Heart left ventricle (tissue), 16 donors: Measurements from ENCODE around the gene MAP3K5. TPM values are rescaled to one million over a fixed set of nuclear protein-coding genes. Genes with fewer than 3 reads are reported as not detected.

ENCODE experiments used
- ATAC-seq, 4 donors: fragments of 200-7000 bp; cut with Tn5 transposase; one replicate each; pipeline ENCODE4 v1.9.1; 2020 to 2022; ENCODE audit warnings: moderate library complexity in 4 of 4, mild to moderate bottlenecking in 3 of 4, moderate number of reproducible peaks in 1 of 4
- DNase-seq, 5 donors: peaks; one replicate each; pipeline ENCODE4 v3.0.0-alpha.2; 2020
- H3K27ac ChIP-seq, 12 donors: fragments of 200-600 bp; sonication (generic) in 4 of 12; one replicate each; pipeline versions ENCODE4 v1.5.0 to v1.8.0; 2016 to 2022; ENCODE audit warnings: mild to moderate bottlenecking in 2 of 12
- H3K27me3 ChIP-seq, 9 donors: fragments of 200-600 bp; sonication (generic) in 2 of 9; one replicate each; pipeline versions ENCODE4 v1.5.1 to v1.8.0; 2016 to 2022; ENCODE audit warnings: mild to moderate bottlenecking in 3 of 9
- H3K36me3 ChIP-seq, 9 donors: fragments of 200-600 bp; sonication (generic) in 2 of 9; one replicate each; pipeline versions ENCODE4 v1.5.0 to v1.8.0; 2018 to 2022; ENCODE audit warnings: mild to moderate bottlenecking in 2 of 9
- H3K4me1 ChIP-seq, 12 donors: fragments of 200-600 bp; sonication (generic) in 4 of 12; one replicate each; pipeline versions ENCODE4 v1.5.0 to v1.8.0; 2016 to 2022; ENCODE audit warnings: mild to moderate bottlenecking in 3 of 12
- H3K4me3 ChIP-seq, 12 donors: fragments of 200-600 bp; sonication (generic) in 4 of 12; one replicate each; pipeline versions ENCODE4 v1.5.0 to v1.8.0; 2017 to 2022; ENCODE audit warnings: mild to moderate bottlenecking in 9 of 12, moderate library complexity in 4 of 12
- H3K9me3 ChIP-seq, 12 donors: fragments of 200-600 bp; sonication (generic) in 4 of 12; one replicate each; pipeline versions ENCODE4 v1.5.0 to v1.8.0; 2016 to 2022; ENCODE audit warnings: mild to moderate bottlenecking in 1 of 12
- CTCF ChIP-seq, 12 donors: fragments of 200-600 bp; sonication (generic) in 4 of 12; IDR thresholded peaks; one replicate each; pipeline versions ENCODE4 v1.5.0 to v1.8.0; 2018 to 2022; ENCODE audit warnings: antibody characterized with exemption in 12 of 12, mild to moderate bottlenecking in 5 of 12
- POLR2A ChIP-seq, 2 donors: fragments of 450-650 bp; IDR thresholded peaks; one replicate each; pipeline ENCODE4 v1.6.1; 2017; ENCODE audit warnings: antibody characterized with exemption in 2 of 2, mild to moderate bottlenecking in 2 of 2, moderate library complexity in 2 of 2
- WGBS, 4 donors: extraction: QIAGEN DNeasy Blood & Tissue Kit in 2 of 4; methylation state at CpG; one replicate each; pipeline versions ENCODE4 v1.1.5 to v1.1.7; 2013 to 2018; 5-methylcytosine and 5-hydroxymethylcytosine counted together
- intact Hi-C, 10 donors: fragments of 100-400 bp; cut with DNase I; formaldehyde crosslinking; loops; one replicate each; pipeline versions ENCODE4 v1.11.1 to v1.14.2; 2022
- polyA plus RNA-seq, 2 donors: library from polyadenylated mRNA; stranded (reverse); fragments of 200-250 nt; gene quantifications; one replicate each; pipeline ENCODE4 v1.2.3, GENCODE V29; 2013
- total RNA-seq, 9 donors: library from RNA; depleted of rRNA in 2 of 9; stranded (reverse); fragments of >200 nt in 2 of 9; fragmentation: NEBNext Ultra II Directional in 3 of 9; extraction: Animal tissue kit (Norgen Biotek cat#: 25700) in 3 of 9; gene quantifications; one replicate each; pipeline versions ENCODE4 v1.1.0 to v1.2.4, GENCODE V29; 2016 to 2023
- donor health status: ischemic (EF 13 %, LVEDD 7.1; RV severe dilation, severe dysfunction).
- donor health status: healthy with polysubstance abuse.
- donor health status: DM: no; HTN: yes; CAD: no.
- donor health status: DM: no; HTN: no; CAD: no.
- donor health status: ischemic (EF 25% LVEDD 6.9; RV normal size, moderate dysfunction).
- donor health status: ischemic (EF 25% LVEDD 5.7; RV mildly dilated, moderate dysfunction).
- donor health status: healthy.
- donor health status: DM: yes; HTN: yes; CAD: no.
- donor health status: ischemic (EF 35%, LVEDD 5.7; RV mildly dilated, moderate dysfunction).
- donor health status: nonischemic (EF 11% LVEDD 7.7; RV severe dilation, severe dysfunction).
- donor health status: DM: yes; HTN: yes; CAD: no.
- donor health status: PGD.
- donor health status: ischemic (EF 29% LVEDD 5.4; RV normal size, mild dysfunction).
- donor health status: nonischemic (EF 23%, LVEDD 6.1; RV moderate dilation, normal function).

The MAP3K5 gene
- total and polyA plus RNA-seq, 11 donors = 7.1 to 34.1 (median 27.8) TPM

GRCh38 chr6:136809091-136809860 lies 17.0 kb upstream of the MAP3K5 start:
- WGBS, 4 donors = 88 to 92% (median 90%) methylated on average over 7 of the region's 7 CpGs
- no peak overlapping the region for H3K4me3 ChIP-seq
- peaks cover 0 to under 1% (median 0%) of the 10 kb centered on the region in 9 donors for H3K27me3 ChIP-seq
- ATAC-seq (no peak), DNase-seq (no peak)
- no peaks in the 10 kb centered on the region for H3K9me3 ChIP-seq
- intact Hi-C loops = no loop called here
- no peaks in the 10 kb centered on the region for H3K36me3 ChIP-seq
- H3K27ac ChIP-seq = no peak overlapping the region
- TF ChIP-seq POLR2A (IDR thresholded peaks at IDR 0.05) (no peak), CTCF (IDR thresholded peaks at IDR 0.05) (no peak)
- H3K4me1 ChIP-seq = peaks cover 0 to 4% (median 0%) of the 10 kb centered on the region in 12 donors

- no peak for ATAC-seq
- H3K9me3 ChIP-seq = no peaks in the 10 kb centered on the region
- no peak overlapping the region for H3K27ac ChIP-seq
- 80 to 90% (median 82%) methylated on average over 1 of the region's 1 CpG for WGBS, 4 donors
- intact Hi-C loops = no loop called here
- H3K36me3 ChIP-seq = no peaks in the 10 kb centered on the region
- no peaks in the 10 kb centered on the region for H3K4me1 ChIP-seq
- TF ChIP-seq POLR2A (IDR thresholded peaks at IDR 0.05) (no peak), CTCF (IDR thresholded peaks at IDR 0.05) (no peak)
- H3K4me3 ChIP-seq = no peak overlapping the region
- DNase-seq = no peak
- H3K27me3 ChIP-seq = peaks cover 0 to 4% (median 0%) of the 10 kb centered on the region in 9 donors
These were observed 11.3 kb upstream of the MAP3K5 start for GRCh38 chr6:136803608-136804007.

- TF ChIP-seq CTCF (IDR thresholded peaks at IDR 0.05) = no peak
- no peak for TF ChIP-seq POLR2A (IDR thresholded peaks at IDR 0.05)
- H3K27ac ChIP-seq = no peak overlapping the region
- no peak for DNase-seq
- H3K9me3 ChIP-seq = peaks cover 0 to 8% (median 0%) of the 10 kb centered on the region in 12 donors
- ATAC-seq = no peak
- H3K4me3 ChIP-seq = no peak overlapping the region
- peaks cover 0 to 4% (median 0%) of the 10 kb centered on the region in 9 donors for H3K27me3 ChIP-seq
- WGBS, 4 donors = 95 to 97% (median 96%) methylated on average over 2 of the region's 2 CpGs
- no peaks in the 10 kb centered on the region for H3K36me3 ChIP-seq
- intact Hi-C loops = no loop called here
- no peaks in the 10 kb centered on the region for H3K4me1 ChIP-seq
These were observed 9.3 kb upstream of the MAP3K5 start for GRCh38 chr6:136801581-136801980.

GRCh38 chr6:136798044-136798443 lies 5.8 kb upstream of the MAP3K5 start:
- Histone ChIP-seq H3K9me3 (peaks cover 0 to 8% (median 0%) of the 10 kb centered on the region in 12 donors), H3K4me1 (peaks cover 0 to 7% (median 5%) of the 10 kb centered on the region in 12 donors), H3K27ac (no peak overlapping the region), H3K27me3 (peaks cover 0 to 4% (median 0%) of the 10 kb centered on the region in 9 donors), H3K4me3 (no peak overlapping the region), H3K36me3 (no peaks in the 10 kb centered on the region)
- no peak for ATAC-seq
- no peak for DNase-seq
- intact Hi-C loops = loop anchor here in 1 of 10 donors (10.0 kb wide), 1 partner anchor 193 kb away; no protein-coding TSS in a partner anchor
- TF ChIP-seq POLR2A (IDR thresholded peaks at IDR 0.05) (no peak), CTCF (IDR thresholded peaks at IDR 0.05) (no peak)
- WGBS, 4 donors = 93 to 97% (median 96%) methylated on average over 1 of the region's 1 CpG
